Stimulated activated CD4-positive, alpha-beta T cell treated with anti-CD3 and anti-CD28 coated beads, Interleukin-1b, Interleukin-23, amount 100 ng/mL, for 24 hours (primary cell): ENCODE measurements around the gene RPN2.

Experiments
- DNase-seq, 4 experiments: peaks; one replicate each; pipeline ENCODE4 v3.0.0-alpha.2; 2020; ENCODE audit warnings: low read depth in 4 of 4, low spot score in 1 of 4

Gene RPN2

GRCh38 chr20:37209193-37209592 lies 30.1 kb downstream of the RPN2 start:
- no peak for DNase-seq

GRCh38 chr20:37209661-37210314 lies 30.7 kb downstream of the RPN2 start:
- DNase-seq, result no peak

- no peak for DNase-seq
Observed at GRCh38 chr20:37218441-37218840, 39.3 kb downstream of the RPN2 start.

GRCh38 chr20:37218976-37219375 lies 39.8 kb downstream of the RPN2 start:
- DNase-seq, result no peak

GRCh38 chr20:37219751-37220668 lies 40.9 kb downstream of the RPN2 start:
- no peak for DNase-seq

GRCh38 chr20:37220731-37221130 lies 41.6 kb downstream of the RPN2 start:
- no peak for DNase-seq

GRCh38 chr20:37222086-37222485 lies 43.0 kb downstream of the RPN2 start:
- DNase-seq, result no peak

GRCh38 chr20:37223053-37223452 lies 43.9 kb downstream of the RPN2 start:
- no peak for DNase-seq

- DNase-seq, result no peak
Observed at GRCh38 chr20:37225146-37225545, 46.0 kb downstream of the RPN2 start.

GRCh38 chr20:37226889-37227288 lies 47.8 kb downstream of the RPN2 start:
- no peak for DNase-seq

GRCh38 chr20:37228082-37228481 lies 49.0 kb downstream of the RPN2 start:
- no peak for DNase-seq

GRCh38 chr20:37228656-37229055 lies 49.5 kb downstream of the RPN2 start:
- no peak for DNase-seq

- no peak for DNase-seq
Observed at GRCh38 chr20:37229357-37229756, 50.2 kb downstream of the RPN2 start.

- no peak for DNase-seq
Observed at GRCh38 chr20:37230200-37230599, 51.1 kb downstream of the RPN2 start.

- DNase-seq, result no peak
Observed at GRCh38 chr20:37231947-37232630, 53.0 kb downstream of the RPN2 start.

- DNase-seq, result no peak
Observed at GRCh38 chr20:37233548-37234253, 54.6 kb downstream of the RPN2 start.

GRCh38 chr20:37234254-37234581 lies 55.1 kb downstream of the RPN2 start:
- no peak for DNase-seq

GRCh38 chr20:37235065-37235464 lies 55.9 kb downstream of the RPN2 start:
- DNase-seq, result no peak

- no peak for DNase-seq
Observed at GRCh38 chr20:37236462-37236861, 57.3 kb downstream of the RPN2 start.

GRCh38 chr20:37237656-37238055 lies 58.5 kb downstream of the RPN2 start:
- DNase-seq, result no peak

GRCh38 chr20:37238426-37238825 lies 59.3 kb downstream of the RPN2 start:
- no peak for DNase-seq
